Heart left ventricle (tissue), 16 donors: ENCODE data around the gene PRKG1. TPM values are rescaled to one million over a fixed set of nuclear protein-coding genes. Genes with fewer than 3 reads are reported as not detected.

ENCODE experiments used
- ATAC-seq, 4 donors: fragments of 200-7000 bp; cut with Tn5 transposase; one replicate each; pipeline ENCODE4 v1.9.1; 2020 to 2022; ENCODE audit warnings: moderate library complexity in 4 of 4, mild to moderate bottlenecking in 3 of 4, moderate number of reproducible peaks in 1 of 4
- DNase-seq, 5 donors: peaks; one replicate each; pipeline ENCODE4 v3.0.0-alpha.2; 2020
- H3K27ac ChIP-seq, 12 donors: fragments of 200-600 bp; sonication (generic) in 4 of 12; one replicate each; pipeline versions ENCODE4 v1.5.0 to v1.8.0; 2016 to 2022; ENCODE audit warnings: mild to moderate bottlenecking in 2 of 12
- H3K27me3 ChIP-seq, 9 donors: fragments of 200-600 bp; sonication (generic) in 2 of 9; one replicate each; pipeline versions ENCODE4 v1.5.1 to v1.8.0; 2016 to 2022; ENCODE audit warnings: mild to moderate bottlenecking in 3 of 9
- H3K36me3 ChIP-seq, 9 donors: fragments of 200-600 bp; sonication (generic) in 2 of 9; one replicate each; pipeline versions ENCODE4 v1.5.0 to v1.8.0; 2018 to 2022; ENCODE audit warnings: mild to moderate bottlenecking in 2 of 9
- H3K4me1 ChIP-seq, 12 donors: fragments of 200-600 bp; sonication (generic) in 4 of 12; one replicate each; pipeline versions ENCODE4 v1.5.0 to v1.8.0; 2016 to 2022; ENCODE audit warnings: mild to moderate bottlenecking in 3 of 12
- H3K4me3 ChIP-seq, 12 donors: fragments of 200-600 bp; sonication (generic) in 4 of 12; one replicate each; pipeline versions ENCODE4 v1.5.0 to v1.8.0; 2017 to 2022; ENCODE audit warnings: mild to moderate bottlenecking in 9 of 12, moderate library complexity in 4 of 12
- H3K9me3 ChIP-seq, 12 donors: fragments of 200-600 bp; sonication (generic) in 4 of 12; one replicate each; pipeline versions ENCODE4 v1.5.0 to v1.8.0; 2016 to 2022; ENCODE audit warnings: mild to moderate bottlenecking in 1 of 12
- CTCF ChIP-seq, 12 donors: fragments of 200-600 bp; sonication (generic) in 4 of 12; IDR thresholded peaks; one replicate each; pipeline versions ENCODE4 v1.5.0 to v1.8.0; 2018 to 2022; ENCODE audit warnings: antibody characterized with exemption in 12 of 12, mild to moderate bottlenecking in 5 of 12
- POLR2A ChIP-seq, 2 donors: fragments of 450-650 bp; IDR thresholded peaks; one replicate each; pipeline ENCODE4 v1.6.1; 2017; ENCODE audit warnings: antibody characterized with exemption in 2 of 2, mild to moderate bottlenecking in 2 of 2, moderate library complexity in 2 of 2
- WGBS, 4 donors: extraction: QIAGEN DNeasy Blood & Tissue Kit in 2 of 4; methylation state at CpG; one replicate each; pipeline versions ENCODE4 v1.1.5 to v1.1.7; 2013 to 2018; 5-methylcytosine and 5-hydroxymethylcytosine counted together
- intact Hi-C, 10 donors: fragments of 100-400 bp; cut with DNase I; formaldehyde crosslinking; loops; one replicate each; pipeline versions ENCODE4 v1.11.1 to v1.14.2; 2022
- microRNA counts, 2 donors: library from miRNA; unstranded; fragments of <30 nt; microRNA quantifications; one replicate each; lab custom pipeline; 2016
- microRNA-seq, 4 donors: library from miRNA; unstranded; fragments of <30 nt; microRNA quantifications; one replicate each; pipeline versions ENCODE4 to v1.2.0, GENCODE V29; 2017 to 2020
- polyA plus RNA-seq, 2 donors: library from polyadenylated mRNA; stranded (reverse); fragments of 200-250 nt; gene quantifications; one replicate each; pipeline ENCODE4 v1.2.3, GENCODE V29; 2013
- total RNA-seq, 9 donors: library from RNA; depleted of rRNA in 2 of 9; stranded (reverse); fragments of >200 nt in 2 of 9; fragmentation: NEBNext Ultra II Directional in 3 of 9; extraction: Animal tissue kit (Norgen Biotek cat#: 25700) in 3 of 9; gene quantifications; one replicate each; pipeline versions ENCODE4 v1.1.0 to v1.2.4, GENCODE V29; 2016 to 2023
- donor health status: ischemic (EF 13 %, LVEDD 7.1; RV severe dilation, severe dysfunction).
- donor health status: healthy with polysubstance abuse.
- donor health status: DM: no; HTN: yes; CAD: no.
- donor health status: DM: no; HTN: no; CAD: no.
- donor health status: ischemic (EF 25% LVEDD 6.9; RV normal size, moderate dysfunction).
- donor health status: ischemic (EF 25% LVEDD 5.7; RV mildly dilated, moderate dysfunction).
- donor health status: healthy.
- donor health status: DM: yes; HTN: yes; CAD: no.
- donor health status: ischemic (EF 35%, LVEDD 5.7; RV mildly dilated, moderate dysfunction).
- donor health status: nonischemic (EF 11% LVEDD 7.7; RV severe dilation, severe dysfunction).
- donor health status: DM: yes; HTN: yes; CAD: no.
- donor health status: PGD.
- donor health status: ischemic (EF 29% LVEDD 5.4; RV normal size, mild dysfunction).
- donor health status: nonischemic (EF 23%, LVEDD 6.1; RV moderate dilation, normal function).

Gene PRKG1
- total and polyA plus RNA-seq, 11 donors: 5.5 to 37.3 (median 29.3) TPM

GRCh38 chr10:52343439-52343838, 1269.2 kb downstream of the PRKG1 start:
- peaks cover 0 to 5% (median 0%) of the 10 kb centered on the region in 9 donors for H3K27me3 ChIP-seq
- DNase-seq (no peak), ATAC-seq (no peak)
- TF ChIP-seq POLR2A (IDR thresholded peaks at IDR 0.05) (no peak), CTCF (IDR thresholded peaks at IDR 0.05) (no peak)
- intact Hi-C loops: no loop called here
- no peaks in the 10 kb centered on the region for H3K9me3 ChIP-seq
- no peaks in the 10 kb centered on the region for H3K4me1 ChIP-seq
- no peak overlapping the region for H3K27ac ChIP-seq
- 65 to 71% (median 68%) methylated on average over 4 of the region's 4 CpGs for WGBS, 4 donors
- no peaks in the 10 kb centered on the region for H3K36me3 ChIP-seq
- H3K4me3 ChIP-seq: no peak overlapping the region

DNA sequence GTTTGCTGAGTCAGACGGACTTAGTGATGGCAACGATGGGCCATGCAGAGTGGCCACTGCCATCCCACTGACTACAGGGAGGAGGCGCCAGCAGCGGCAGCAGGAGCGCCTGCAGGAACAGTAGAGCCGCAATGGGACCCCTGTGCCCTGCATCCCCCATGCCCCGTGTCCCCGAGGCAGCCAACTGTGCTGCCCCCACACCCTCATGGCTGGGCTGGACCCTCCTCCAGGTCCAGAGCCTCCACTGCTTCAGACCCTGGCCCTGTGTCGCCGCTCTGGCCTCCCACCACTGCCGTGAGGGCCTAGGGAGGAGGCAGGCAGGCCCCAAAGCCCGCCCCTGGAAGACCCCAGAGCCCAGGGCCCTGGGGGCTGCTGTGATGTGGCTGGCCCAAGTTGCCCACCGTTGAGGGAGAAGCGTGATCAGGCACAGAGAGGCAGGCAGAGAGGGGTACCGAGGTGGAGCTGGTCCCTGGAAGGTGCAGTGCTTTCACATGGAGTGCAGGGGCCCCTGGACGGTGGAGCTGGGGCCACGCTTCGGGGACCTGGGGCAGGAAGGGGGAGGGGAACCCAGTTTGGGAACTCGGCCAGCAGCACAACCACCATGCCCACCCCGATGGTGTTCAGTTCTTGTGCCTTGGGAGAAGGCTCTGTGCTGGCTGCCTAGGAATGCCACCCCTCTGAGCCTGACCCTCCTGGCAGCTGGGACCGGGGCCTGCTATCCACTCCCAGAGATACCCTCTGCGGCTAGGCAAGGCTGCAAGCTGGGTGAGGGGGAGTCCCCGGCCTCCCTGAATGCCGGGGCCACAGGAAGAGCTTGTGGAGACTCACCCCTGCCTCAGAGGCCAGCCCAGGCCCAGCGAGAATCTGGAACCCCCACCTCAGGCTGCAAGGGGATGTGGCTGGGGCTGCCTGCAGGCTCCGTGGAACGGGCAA, 1272.4 kb downstream of the PRKG1 start:
- no peak for ATAC-seq
- H3K4me1 ChIP-seq: no peaks in the 10 kb centered on the region
- H3K27me3 ChIP-seq: no peaks in the 10 kb centered on the region
- no peaks in the 10 kb centered on the region for H3K36me3 ChIP-seq
- H3K27ac ChIP-seq: no peak overlapping the region
- intact Hi-C loops: no loop called here
- no peak for TF ChIP-seq POLR2A (IDR thresholded peaks at IDR 0.05)
- no peak for TF ChIP-seq CTCF (IDR thresholded peaks at IDR 0.05)
- WGBS, 4 donors: 90 to 97% (median 94%) methylated on average over 20 to 27 of the region's 27 CpGs
- H3K4me3 ChIP-seq: no peak overlapping the region
- peak in 1 of 5 donors; percentile 35 for DNase-seq
- H3K9me3 ChIP-seq: no peaks in the 10 kb centered on the region

GRCh38 chr10:52347327-52347667, 1273.0 kb downstream of the PRKG1 start:
- intact Hi-C loops: no loop called here
- no peaks in the 10 kb centered on the region for H3K36me3 ChIP-seq
- no peak overlapping the region for H3K4me3 ChIP-seq
- ATAC-seq (no peak), DNase-seq (peak in 1 of 5 donors; percentile 38)
- WGBS, 4 donors: 86 to 96% (median 94%) methylated on average over 4 to 5 of the region's 5 CpGs
- TF ChIP-seq POLR2A (IDR thresholded peaks at IDR 0.05) (no peak), CTCF (IDR thresholded peaks at IDR 0.05) (no peak)
- H3K4me1 ChIP-seq: no peaks in the 10 kb centered on the region
- H3K9me3 ChIP-seq: no peaks in the 10 kb centered on the region
- H3K27ac ChIP-seq: no peak overlapping the region
- H3K27me3 ChIP-seq: no peaks in the 10 kb centered on the region

MicroRNAs encoded within 50 kb of the gene (microRNA counts, 767-probe panel; counts per million panel counts)
- 0 to 71.6 counts per million in 2 donors for microRNA hsa-miR-605 (lab: Ali Mortazavi, UCI)

Small RNA genes lying within 50 kb of the gene (microRNA-seq; reads per million reads assigned to microRNA genes)
- 2.3 to 10.9 (median 5.4) reads per million in 4 donors for gene MIR605

Other genes starting within 250 kb of the PRKG1 start
- gene A1CF, start 188.9 kb upstream of the PRKG1 start, total RNA-seq: under 1 TPM in 1 of 9 donors, not detected in 8; 0.08 TPM
- gene A1CF, start 188.9 kb upstream of the PRKG1 start, polyA plus RNA-seq: under 1 TPM in 1 of 2 donors, not detected in 1; 0.03 TPM